ENCODE data around the gene CCDC57. TPM values are rescaled to one million over a fixed set of nuclear protein-coding genes. Genes with fewer than 3 reads are reported as not detected.

CCDC57 gene
- polyA plus RNA-seq, 3 donors: 17.1 to 43.8 (median 20.1) TPM

GRCh38 chr17:82120148-82120547 is 92.5 kb downstream of the CCDC57 start:
- WGBS (ENCODE audit: insufficient coverage): 23% methylated on average over 5 of the region's 12 CpGs
- peaks cover 0 to 2% (median 0%) of the 10 kb centered on the region in 3 donors for H3K27me3 Mint-ChIP-seq (ENCODE audit: low read depth in 3 of 3)
- Histone ChIP-seq H3K9me3 (replicated peaks in 1 of 2; ENCODE audit: control insufficient read depth in 1 of 2, insufficient read depth in 1 of 2, low read length in 2 of 2) (no peaks in the 10 kb centered on the region), H4K20me1 (ENCODE audit: insufficient read depth, low read length) (no peaks in the 10 kb centered on the region), H3K36me3 (replicated peaks in 1 of 2; ENCODE audit: control insufficient read depth in 1 of 2, insufficient read depth in 2 of 2, low read length in 2 of 2) (no peaks in the 10 kb centered on the region), H3K27me3 (ENCODE audit: control insufficient read depth in 2 of 2, insufficient read depth in 2 of 2, low read length in 2 of 2) (no peaks in the 10 kb centered on the region), H3K79me2 (ENCODE audit: insufficient read depth, low read length) (no peaks in the 10 kb centered on the region), H3K27ac (ENCODE audit: low read depth in 1 of 2, low read length in 2 of 2) (no peak overlapping the region), H3K4me1 (ENCODE audit: control insufficient read depth in 1 of 2, insufficient read depth in 2 of 2, low read length in 2 of 2) (peaks cover 4 to 7% of the 10 kb centered on the region in 2 donors), H3K9ac (ENCODE audit: insufficient read depth, low read length, poor library complexity, severe bottlenecking) (no peak overlapping the region), H2AFZ (ENCODE audit: insufficient read depth, low read depth, low read length, poor library complexity, severe bottlenecking) (no peak overlapping the region), H3K4me3 (replicated peaks in 1 of 3; ENCODE audit: low read depth in 2 of 3, low read length in 3 of 3) (no peak overlapping the region), H3K4me2 (replicated peaks; ENCODE audit: extremely low read depth, low read length, poor library complexity, severe bottlenecking) (no peak overlapping the region)
- DNase-seq: no peak
- intact Hi-C loops (cut with micrococcal nuclease): no loop called here
- peak overlapping the region in 1 of 7 donors; percentile 38 for H3K27ac Mint-ChIP-seq
- H3K4me3 Mint-ChIP-seq: no peak overlapping the region
- peaks cover 10 to 17% of the 10 kb centered on the region in 2 donors for H3K36me3 Mint-ChIP-seq
- peaks cover 7% of the 10 kb centered on the region for H3K4me1 Mint-ChIP-seq
- no peak for TF ChIP-seq CTCF (IDR thresholded peaks at IDR 0.05)
- H3K9me3 Mint-ChIP-seq: peaks cover 0 to 4% (median 0%) of the 10 kb centered on the region in 7 donors

- Mint-ChIP-seq H3K36me3 (peaks cover 9 to 17% of the 10 kb centered on the region in 2 donors), H3K4me3 (no peak overlapping the region), H3K9me3 (peaks cover 0 to 4% (median 0%) of the 10 kb centered on the region in 7 donors), H3K27ac (no peak overlapping the region), H3K4me1 (peaks cover 7% of the 10 kb centered on the region), H3K27me3 (ENCODE audit: low read depth in 3 of 3) (peaks cover 0 to 2% (median 0%) of the 10 kb centered on the region in 3 donors)
- H3K27ac ChIP-seq (ENCODE audit: low read depth in 1 of 2, low read length in 2 of 2): no peak overlapping the region
- no peaks in the 10 kb centered on the region for H3K79me2 ChIP-seq (ENCODE audit: insufficient read depth, low read length)
- H3K4me3 ChIP-seq (replicated peaks in 1 of 3; ENCODE audit: low read depth in 2 of 3, low read length in 3 of 3): no peak overlapping the region
- no peak overlapping the region for H3K4me2 ChIP-seq (replicated peaks; ENCODE audit: extremely low read depth, low read length, poor library complexity, severe bottlenecking)
- TF ChIP-seq CTCF (IDR thresholded peaks at IDR 0.05): no peak
- no peaks in the 10 kb centered on the region for H4K20me1 ChIP-seq (ENCODE audit: insufficient read depth, low read length)
- intact Hi-C loops (cut with micrococcal nuclease): no loop called here
- peaks cover 4 to 7% of the 10 kb centered on the region in 2 donors for H3K4me1 ChIP-seq (ENCODE audit: control insufficient read depth in 1 of 2, insufficient read depth in 2 of 2, low read length in 2 of 2)
- no peak for DNase-seq
- no peaks in the 10 kb centered on the region for H3K27me3 ChIP-seq (ENCODE audit: control insufficient read depth in 2 of 2, insufficient read depth in 2 of 2, low read length in 2 of 2)
- H2AFZ ChIP-seq (ENCODE audit: insufficient read depth, low read depth, low read length, poor library complexity, severe bottlenecking): no peak overlapping the region
- no peaks in the 10 kb centered on the region for H3K36me3 ChIP-seq (replicated peaks in 1 of 2; ENCODE audit: control insufficient read depth in 1 of 2, insufficient read depth in 2 of 2, low read length in 2 of 2)
- WGBS (ENCODE audit: insufficient coverage): 97% methylated on average over 5 of the region's 12 CpGs
- no peaks in the 10 kb centered on the region for H3K9me3 ChIP-seq (replicated peaks in 1 of 2; ENCODE audit: control insufficient read depth in 1 of 2, insufficient read depth in 1 of 2, low read length in 2 of 2)
- H3K9ac ChIP-seq (ENCODE audit: insufficient read depth, low read length, poor library complexity, severe bottlenecking): no peak overlapping the region
These were observed 93.7 kb downstream of the CCDC57 start for GRCh38 chr17:82118815-82119380.

Data from CD14-positive monocyte (primary cell).